T-helper 17 cell (primary cell): ENCODE measurements around the gene MYBBP1A. TPM values are rescaled to one million over a fixed set of nuclear protein-coding genes. Genes with fewer than 3 reads are reported as not detected.
"Not testable (repeated sequence)": the region's sequence is repeated elsewhere in the genome, so short reads cannot be mapped to it uniquely, and the experiment has no call there.

Source experiments
- ATAC-seq: fragments of 150-1000 bp; cut with Tn5 transposase; 2 replicates; pipeline ENCODE4 v1.10.0; 2021; ENCODE audit warnings: mild to moderate bottlenecking, moderate library complexity
- DNase-seq, 3 donors: peaks; one replicate each; pipeline versions ENCODE4 v3.0.0 to v3.0.0-alpha.2; 2020 to 2021
- H3K9me3 ChIP-seq: one replicate; pipeline ENCODE4 v1.7.0; 2013; ENCODE audit warnings: low read length, mild to moderate bottlenecking; ENCODE audit not compliant: control insufficient read depth, poor library complexity, severe bottlenecking
- H3K27ac Mint-ChIP-seq: one replicate; pipeline ENCODE4 v1.8.0; 2022; ENCODE audit warnings: mild to moderate bottlenecking, moderate library complexity, mixed read lengths
- H3K27me3 Mint-ChIP-seq: one replicate; pipeline ENCODE4 v1.8.0; 2022; ENCODE audit warnings: mixed read lengths
- H3K36me3 Mint-ChIP-seq: one replicate; pipeline ENCODE4 v1.8.0; 2022; ENCODE audit warnings: low read depth, mixed read lengths
- H3K4me1 Mint-ChIP-seq: one replicate; pipeline ENCODE4 v1.8.0; 2022; ENCODE audit warnings: mild to moderate bottlenecking, mixed read lengths
- H3K4me3 Mint-ChIP-seq: one replicate; pipeline ENCODE4 v1.8.0; 2022; ENCODE audit warnings: mild to moderate bottlenecking, moderate library complexity, mixed read lengths
- total RNA-seq, 4 donors: library from RNA in 2 of 4; stranded (reverse) in 2 of 4; gene quantifications; one replicate each; pipeline ENCODE4 v1.2.3 and lab custom pipeline; 2022 to 2026

The MYBBP1A gene, protein sequence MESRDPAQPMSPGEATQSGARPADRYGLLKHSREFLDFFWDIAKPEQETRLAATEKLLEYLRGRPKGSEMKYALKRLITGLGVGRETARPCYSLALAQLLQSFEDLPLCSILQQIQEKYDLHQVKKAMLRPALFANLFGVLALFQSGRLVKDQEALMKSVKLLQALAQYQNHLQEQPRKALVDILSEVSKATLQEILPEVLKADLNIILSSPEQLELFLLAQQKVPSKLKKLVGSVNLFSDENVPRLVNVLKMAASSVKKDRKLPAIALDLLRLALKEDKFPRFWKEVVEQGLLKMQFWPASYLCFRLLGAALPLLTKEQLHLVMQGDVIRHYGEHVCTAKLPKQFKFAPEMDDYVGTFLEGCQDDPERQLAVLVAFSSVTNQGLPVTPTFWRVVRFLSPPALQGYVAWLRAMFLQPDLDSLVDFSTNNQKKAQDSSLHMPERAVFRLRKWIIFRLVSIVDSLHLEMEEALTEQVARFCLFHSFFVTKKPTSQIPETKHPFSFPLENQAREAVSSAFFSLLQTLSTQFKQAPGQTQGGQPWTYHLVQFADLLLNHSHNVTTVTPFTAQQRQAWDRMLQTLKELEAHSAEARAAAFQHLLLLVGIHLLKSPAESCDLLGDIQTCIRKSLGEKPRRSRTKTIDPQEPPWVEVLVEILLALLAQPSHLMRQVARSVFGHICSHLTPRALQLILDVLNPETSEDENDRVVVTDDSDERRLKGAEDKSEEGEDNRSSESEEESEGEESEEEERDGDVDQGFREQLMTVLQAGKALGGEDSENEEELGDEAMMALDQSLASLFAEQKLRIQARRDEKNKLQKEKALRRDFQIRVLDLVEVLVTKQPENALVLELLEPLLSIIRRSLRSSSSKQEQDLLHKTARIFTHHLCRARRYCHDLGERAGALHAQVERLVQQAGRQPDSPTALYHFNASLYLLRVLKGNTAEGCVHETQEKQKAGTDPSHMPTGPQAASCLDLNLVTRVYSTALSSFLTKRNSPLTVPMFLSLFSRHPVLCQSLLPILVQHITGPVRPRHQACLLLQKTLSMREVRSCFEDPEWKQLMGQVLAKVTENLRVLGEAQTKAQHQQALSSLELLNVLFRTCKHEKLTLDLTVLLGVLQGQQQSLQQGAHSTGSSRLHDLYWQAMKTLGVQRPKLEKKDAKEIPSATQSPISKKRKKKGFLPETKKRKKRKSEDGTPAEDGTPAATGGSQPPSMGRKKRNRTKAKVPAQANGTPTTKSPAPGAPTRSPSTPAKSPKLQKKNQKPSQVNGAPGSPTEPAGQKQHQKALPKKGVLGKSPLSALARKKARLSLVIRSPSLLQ (N-terminal part only)
- total RNA-seq (10 to 100 TPM; 63.8 to 64.4 TPM), total RNA-seq (lab: John Stamatoyannopoulos, UW) (83.4 to 126 reads per million in 2 donors)

DNA sequence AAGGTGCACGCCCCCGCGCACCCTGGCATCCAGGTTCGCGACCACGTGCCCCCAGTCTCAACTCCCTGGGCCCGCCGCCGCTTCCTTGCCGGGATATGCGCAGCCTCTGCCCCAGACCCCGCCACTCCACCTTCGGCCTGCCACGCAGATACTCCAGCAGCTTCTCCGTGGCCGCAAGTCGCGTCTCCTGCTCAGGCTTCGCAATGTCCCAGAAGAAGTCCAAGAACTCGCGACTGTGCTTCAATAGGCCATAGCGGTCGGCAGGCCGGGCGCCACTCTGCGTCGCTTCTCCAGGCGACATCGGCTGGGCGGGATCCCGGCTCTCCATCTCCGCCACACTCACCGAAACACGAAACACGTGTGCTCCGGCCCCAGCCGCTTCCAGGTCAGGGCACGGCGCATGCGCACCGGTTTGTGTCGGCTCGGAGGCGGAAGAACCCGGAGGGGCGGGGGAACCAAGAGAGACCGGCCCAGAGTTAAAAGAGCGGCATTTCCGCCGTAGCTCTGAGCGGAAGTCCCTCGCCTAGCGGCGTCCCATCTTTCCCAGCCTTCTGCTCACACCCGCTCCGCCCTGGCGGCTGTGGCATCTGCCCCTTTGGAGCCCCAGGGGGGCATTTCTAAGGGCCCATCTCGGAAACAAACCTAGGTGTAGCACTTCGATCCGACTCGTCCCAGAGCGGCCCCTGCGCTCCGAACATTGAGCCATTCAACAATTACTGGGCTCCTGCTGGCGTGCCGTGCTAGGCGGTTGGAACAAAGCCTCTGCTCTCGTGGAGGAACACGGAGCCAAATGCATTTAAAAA lies at the start of gene MYBBP1A:
TSS of gene MYBBP1A (minus strand) at position 388 of the 803 bp plus-strand sequence. CDS start at position 328, 60 bp downstream.
- H3K4me1 Mint-ChIP-seq: peaks cover 18% of the 10 kb centered on the region
- H3K27me3 Mint-ChIP-seq: no peaks in the 10 kb centered on the region
- ATAC-seq (peak; percentile 95), DNase-seq (peak; percentile 95 to 98 (median 96))
- peak within 1 kb of the TSS; percentile 97 for H3K27ac Mint-ChIP-seq
- H3K4me3 Mint-ChIP-seq: peak within 1 kb of the TSS; percentile 94
- no peaks in the 10 kb centered on the region for H3K36me3 Mint-ChIP-seq
- H3K9me3 ChIP-seq: no peaks in the 10 kb centered on the region

DNA sequence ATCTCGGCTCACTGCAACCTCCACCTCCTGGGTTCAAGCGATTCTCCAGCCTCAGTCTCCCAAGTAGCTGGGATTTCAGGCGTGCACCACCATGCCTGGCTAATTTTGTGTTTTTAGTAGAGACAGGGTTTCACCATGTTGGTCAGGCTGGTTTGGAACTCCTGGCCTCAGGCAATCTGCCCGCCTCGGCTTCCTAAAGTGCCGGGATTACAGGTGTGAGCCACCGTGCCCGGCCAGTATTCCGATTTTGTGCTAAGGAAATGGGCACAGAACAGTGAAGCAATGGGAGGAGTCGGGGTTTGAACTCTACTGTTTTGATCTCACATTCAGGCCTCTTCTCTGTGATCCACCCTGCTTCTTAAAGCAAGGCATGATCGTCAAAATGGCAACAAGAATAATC lies 49.6 kb upstream of the MYBBP1A start:
- not testable (repeated sequence) for H3K4me1 Mint-ChIP-seq, DNase-seq, H3K36me3 Mint-ChIP-seq, ATAC-seq, H3K4me3 Mint-ChIP-seq, H3K27ac Mint-ChIP-seq, H3K9me3 ChIP-seq
- peaks cover 50% of the 10 kb centered on the region for H3K27me3 Mint-ChIP-seq

DNA sequence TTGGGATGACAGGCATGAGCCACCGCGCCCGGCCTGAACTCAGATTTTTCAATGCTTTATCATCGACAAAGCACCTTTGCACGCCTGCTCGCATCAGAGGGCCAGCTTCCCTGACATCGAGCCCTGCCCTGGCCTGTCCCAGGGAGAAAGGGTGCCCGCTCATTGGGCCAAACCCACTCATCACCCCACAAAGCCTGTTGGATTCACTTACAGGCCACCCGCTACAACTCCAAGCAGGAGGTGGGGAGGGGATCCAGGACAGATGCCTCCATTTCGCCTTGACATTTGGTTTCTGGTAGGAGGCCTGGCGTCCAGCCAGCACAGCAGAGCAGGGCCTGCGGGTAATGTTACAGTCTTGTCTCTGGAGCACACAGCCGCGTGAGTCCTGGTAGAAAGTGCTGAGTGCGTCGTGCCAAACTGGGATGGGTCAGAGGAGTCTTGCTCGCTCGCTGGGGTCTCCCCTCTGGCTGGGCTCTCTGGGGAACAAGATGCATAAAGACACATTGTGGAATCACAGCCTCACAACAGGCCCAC lies 49.0 kb upstream of the MYBBP1A start:
- H3K4me1 Mint-ChIP-seq: peaks cover 2% of the 10 kb centered on the region
- peaks cover 50% of the 10 kb centered on the region for H3K27me3 Mint-ChIP-seq
- H3K36me3 Mint-ChIP-seq: peaks cover 2% of the 10 kb centered on the region
- no peak overlapping the region for H3K27ac Mint-ChIP-seq
- no peak overlapping the region for H3K4me3 Mint-ChIP-seq
- DNase-seq: no peak
- no peaks in the 10 kb centered on the region for H3K9me3 ChIP-seq
- ATAC-seq: no peak

DNA sequence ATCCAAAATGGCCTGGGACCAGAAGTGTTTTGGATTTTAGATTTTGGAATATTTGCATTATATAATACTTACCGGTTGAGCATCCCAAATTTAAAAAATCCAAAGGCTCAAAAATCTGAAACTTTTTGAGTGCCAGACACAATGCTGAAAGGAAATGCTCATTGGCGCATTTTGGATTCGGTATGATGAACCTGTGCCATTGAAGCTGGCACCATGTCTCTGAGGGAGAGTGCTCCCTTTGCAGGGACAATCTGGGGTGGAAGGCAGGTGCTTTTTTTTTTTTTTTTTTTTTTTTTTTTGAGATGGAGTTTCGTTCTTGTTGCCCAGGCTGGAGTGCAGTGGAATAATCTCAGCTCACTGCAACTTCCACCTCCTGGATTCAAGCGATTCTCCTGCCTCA lies 46.9 kb upstream of the MYBBP1A start:
- no peak overlapping the region for H3K4me3 Mint-ChIP-seq
- H3K36me3 Mint-ChIP-seq: peaks cover 2% of the 10 kb centered on the region
- peaks cover 2% of the 10 kb centered on the region for H3K4me1 Mint-ChIP-seq
- no peak overlapping the region for H3K27ac Mint-ChIP-seq
- DNase-seq (no peak), ATAC-seq (no peak)
- H3K27me3 Mint-ChIP-seq: peaks cover 41% of the 10 kb centered on the region
- no peaks in the 10 kb centered on the region for H3K9me3 ChIP-seq

DNA sequence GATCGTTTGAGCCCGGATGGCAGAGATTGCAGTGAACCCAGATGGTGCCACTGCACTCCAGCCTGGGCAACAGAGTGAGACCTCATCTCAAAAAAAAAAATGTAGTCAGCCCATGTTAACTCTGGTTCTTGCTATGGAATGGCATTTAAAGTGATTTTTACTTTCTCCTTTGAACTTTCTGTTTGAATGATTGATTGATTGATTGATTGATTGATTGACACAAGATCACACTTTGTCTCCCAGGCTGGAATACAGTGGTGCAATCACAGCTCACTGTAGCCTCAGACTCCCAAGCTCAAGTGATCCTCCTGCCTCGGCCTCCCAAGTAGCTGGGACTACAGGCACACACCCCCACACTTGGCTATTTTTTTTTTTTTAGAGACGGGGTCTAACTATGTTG lies 46.1 kb upstream of the MYBBP1A start:
- Mint-ChIP-seq H3K4me3 (no peak overlapping the region), H3K27me3 (peaks cover 43% of the 10 kb centered on the region), H3K4me1 (peaks cover 2% of the 10 kb centered on the region), H3K27ac (no peak overlapping the region), H3K36me3 (peaks cover 2% of the 10 kb centered on the region)
- DNase-seq (no peak), ATAC-seq (no peak)
- H3K9me3 ChIP-seq: no peaks in the 10 kb centered on the region

DNA sequence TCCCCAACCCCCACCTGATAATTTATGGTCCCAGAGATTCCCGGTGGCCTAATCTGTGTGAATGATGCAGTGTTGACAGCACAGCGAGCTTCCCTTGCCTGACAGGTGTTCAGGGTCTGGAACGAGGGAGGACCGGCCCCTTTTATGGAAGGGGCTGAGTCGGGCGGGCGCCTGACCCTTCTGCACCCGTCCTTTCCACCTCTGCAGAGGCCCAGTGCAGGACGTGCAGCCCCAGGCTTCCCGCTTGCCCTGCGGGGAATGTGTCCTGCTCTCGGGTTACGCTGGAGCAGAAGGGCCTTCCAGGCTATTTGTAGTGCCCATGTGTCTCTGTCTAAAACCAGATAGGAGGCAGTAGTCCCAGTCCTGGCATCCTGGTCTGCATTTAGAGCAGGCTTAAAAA lies 45.4 kb upstream of the MYBBP1A start:
- no peak overlapping the region for H3K27ac Mint-ChIP-seq
- no peak overlapping the region for H3K4me3 Mint-ChIP-seq
- no peaks in the 10 kb centered on the region for H3K9me3 ChIP-seq
- DNase-seq (no peak), ATAC-seq (no peak)
- H3K27me3 Mint-ChIP-seq: peaks cover 42% of the 10 kb centered on the region
- peaks cover 2% of the 10 kb centered on the region for H3K4me1 Mint-ChIP-seq
- H3K36me3 Mint-ChIP-seq: peaks cover 2% of the 10 kb centered on the region

DNA sequence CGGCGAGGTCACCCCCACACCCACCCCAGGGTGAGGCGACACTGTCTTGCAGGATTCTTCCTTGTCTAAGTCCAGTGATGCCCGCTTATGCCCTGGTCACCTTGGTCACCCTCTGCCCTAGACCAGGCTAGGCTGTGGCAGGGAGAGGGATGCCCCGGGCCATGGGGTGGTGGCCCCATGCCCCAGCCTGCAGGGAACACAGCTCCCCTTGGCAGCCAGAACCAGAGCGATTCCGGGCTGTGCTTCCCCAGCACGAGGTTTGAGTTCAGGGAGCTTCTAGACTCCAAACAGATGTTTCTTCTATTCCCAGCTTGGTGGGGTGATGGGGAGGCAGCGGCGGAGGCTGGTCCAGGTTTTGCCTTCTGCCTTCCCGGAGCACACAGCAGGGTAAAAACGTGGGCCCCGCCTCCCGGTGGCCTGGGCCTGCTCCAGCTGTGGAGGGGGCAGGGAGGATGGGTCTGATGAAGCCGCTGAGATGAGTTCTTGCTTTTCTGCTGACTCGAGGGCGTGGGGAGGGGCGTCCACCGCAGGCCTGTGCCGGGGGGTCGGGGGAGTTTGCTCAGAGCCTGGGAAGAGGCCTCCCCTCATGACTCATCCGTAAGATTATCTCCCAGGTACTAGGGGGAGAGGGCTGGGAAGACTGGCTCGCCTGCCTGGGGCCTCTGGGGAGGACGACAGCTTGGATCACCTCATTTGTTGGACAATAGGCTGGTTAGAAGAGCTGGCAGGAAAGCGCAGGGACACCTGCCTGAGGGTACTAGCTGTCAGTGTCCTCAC lies 44.5 kb upstream of the MYBBP1A start:
- ATAC-seq: no peak
- Mint-ChIP-seq H3K27me3 (peaks cover 42% of the 10 kb centered on the region), H3K4me1 (peaks cover 5% of the 10 kb centered on the region), H3K36me3 (peaks cover 2% of the 10 kb centered on the region), H3K4me3 (no peak overlapping the region), H3K27ac (no peak overlapping the region)
- H3K9me3 ChIP-seq: no peaks in the 10 kb centered on the region
- DNase-seq: no peak

DNA sequence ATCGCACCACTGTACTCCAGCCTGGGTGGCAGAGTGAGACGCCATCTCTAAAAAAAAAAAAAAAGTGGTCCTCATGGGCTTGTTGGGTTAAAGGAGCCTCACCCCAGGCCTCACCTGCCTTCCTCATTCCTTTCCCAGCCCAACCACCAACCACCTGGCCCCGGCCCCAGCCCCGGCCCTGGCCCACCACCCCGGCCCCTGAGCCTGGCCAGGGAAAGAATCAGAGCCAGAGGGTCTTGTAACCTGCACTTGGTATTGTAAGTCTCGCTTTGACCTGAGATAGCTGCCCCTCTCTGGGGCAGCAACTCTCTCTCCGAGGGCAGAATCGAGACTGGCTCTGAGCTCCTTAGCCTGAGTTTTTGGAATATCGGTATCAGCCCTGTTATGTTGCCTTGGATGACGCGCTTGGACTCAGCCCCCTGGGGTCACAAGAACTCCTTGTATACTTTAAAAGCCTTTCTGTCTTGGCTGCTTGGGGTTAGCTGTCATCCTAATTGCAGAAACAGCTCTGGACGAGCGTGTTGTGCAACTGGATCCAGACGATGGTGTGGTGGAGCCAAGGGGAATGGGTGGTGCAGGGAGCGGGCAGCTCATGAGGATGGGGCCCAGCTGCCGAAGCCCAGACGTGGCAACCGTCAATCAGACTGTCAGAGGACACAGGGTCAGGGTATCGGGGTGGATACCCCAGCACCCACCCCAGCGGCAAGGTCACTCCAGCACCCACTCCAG lies 43.8 kb upstream of the MYBBP1A start:
- Mint-ChIP-seq H3K27ac (no peak overlapping the region), H3K27me3 (peaks cover 38% of the 10 kb centered on the region), H3K4me3 (no peak overlapping the region), H3K4me1 (peaks cover 3% of the 10 kb centered on the region), H3K36me3 (no peaks in the 10 kb centered on the region)
- no peak for ATAC-seq
- DNase-seq: no peak
- no peaks in the 10 kb centered on the region for H3K9me3 ChIP-seq

DNA sequence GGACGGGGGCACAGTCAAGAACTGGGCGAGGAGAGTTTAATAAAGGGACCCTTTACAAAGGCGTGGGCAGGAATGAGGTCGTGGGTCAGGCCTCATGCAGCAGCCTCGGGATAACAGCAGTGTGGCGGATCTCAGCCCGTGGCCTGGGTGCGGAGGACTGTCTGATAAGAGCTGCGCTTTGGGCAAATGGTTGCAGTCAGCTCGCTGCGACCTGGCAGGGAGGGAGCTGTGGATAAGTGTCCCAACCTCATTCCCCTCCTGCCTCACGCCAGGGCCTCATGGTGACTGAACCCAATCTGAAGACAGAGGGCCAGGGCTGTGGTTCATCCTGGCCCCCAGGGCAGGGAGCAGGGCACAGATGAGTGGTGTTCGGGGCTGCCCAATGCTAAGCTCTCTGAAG lies 42.8 kb upstream of the MYBBP1A start:
- Mint-ChIP-seq H3K4me1 (peaks cover 3% of the 10 kb centered on the region), H3K27me3 (peaks cover 38% of the 10 kb centered on the region), H3K27ac (peak overlapping the region; percentile 85), H3K4me3 (no peak overlapping the region), H3K36me3 (no peaks in the 10 kb centered on the region)
- no peaks in the 10 kb centered on the region for H3K9me3 ChIP-seq
- no peak for ATAC-seq
- DNase-seq: no peak

DNA sequence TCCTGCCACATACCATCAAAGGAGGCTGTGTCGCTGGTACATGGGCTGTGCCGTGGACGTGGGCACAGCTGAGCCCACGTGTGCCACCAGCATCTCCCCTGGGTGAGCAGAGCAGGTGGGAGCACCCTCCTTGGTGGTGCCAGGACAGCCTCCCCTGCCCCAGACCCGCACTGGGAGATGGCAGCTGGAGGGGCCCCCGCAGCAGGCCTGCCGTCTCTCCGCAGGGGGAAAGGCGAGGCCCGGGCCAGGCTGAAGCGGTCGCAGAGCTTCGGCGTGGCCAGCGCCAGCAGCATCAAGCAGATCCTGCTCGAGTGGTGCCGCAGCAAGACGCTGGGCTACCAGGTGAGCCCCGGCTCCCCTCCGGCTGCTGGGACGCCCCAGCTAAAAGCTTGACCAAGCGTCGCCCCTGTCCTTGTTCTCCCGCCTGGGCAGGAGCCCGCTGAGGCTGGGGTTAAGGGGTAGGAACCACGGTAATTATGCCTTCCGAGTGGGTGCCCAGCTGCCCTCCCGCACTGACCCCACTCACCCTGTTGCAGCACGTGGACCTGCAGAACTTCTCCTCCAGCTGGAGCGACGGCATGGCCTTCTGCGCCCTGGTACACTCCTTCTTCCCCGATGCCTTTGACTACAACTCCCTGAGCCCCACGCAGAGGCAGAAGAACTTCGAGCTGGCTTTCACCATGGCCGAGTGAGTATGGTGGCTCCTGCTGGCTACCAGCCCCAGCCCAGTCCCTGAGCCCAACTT lies 41.6 kb upstream of the MYBBP1A start:
- no peaks in the 10 kb centered on the region for H3K9me3 ChIP-seq
- DNase-seq (no peak), ATAC-seq (no peak)
- Mint-ChIP-seq H3K4me3 (no peak overlapping the region), H3K4me1 (peaks cover 3% of the 10 kb centered on the region), H3K36me3 (no peaks in the 10 kb centered on the region), H3K27me3 (peaks cover 42% of the 10 kb centered on the region), H3K27ac (no peak overlapping the region)
